ENCODE data around the gene AP1B1. TPM values are rescaled to one million over a fixed set of nuclear protein-coding genes. Genes with fewer than 3 reads are reported as not detected.

AP1B1 gene
- total and polyA plus RNA-seq, 2 of the 13 experiments (the other 11 are each of a cell fraction or from before 2014, with no cell fraction given), result 26.6 to 29.7 TPM

- 0 out of 2 replicates have a peak, but pooled peaks have one; percentile 17 for TF ChIP-seq ZBTB33 (CRISPR knock-in tag; IDR thresholded peaks at IDR 0.05)
- no peak for TF ChIP-seq SIN3A (IDR thresholded peaks at IDR 0.05; ENCODE audit: borderline replicate concordance, low read depth, low read length)
- TF ChIP-seq RCOR2 (CRISPR knock-in tag; IDR thresholded peaks at IDR 0.05), result no peak
- no peak for TF ChIP-seq SNAPC4 (CRISPR knock-in tag; IDR thresholded peaks at IDR 0.05)
- no peak for TF ChIP-seq ZBTB34 (CRISPR knock-in tag; IDR thresholded peaks at IDR 0.05)
- TF ChIP-seq RXRA (CRISPR knock-in tag; IDR thresholded peaks at IDR 0.05), result peak; percentile 50; the same call in 1 of the 2 replicates
- peak; percentile 71 for TF ChIP-seq HIC2 (CRISPR knock-in tag; IDR thresholded peaks at IDR 0.05; ENCODE audit: low read depth)
- TF ChIP-seq ZNF33A (CRISPR knock-in tag; IDR thresholded peaks at IDR 0.05; ENCODE audit: borderline replicate concordance), result no peak
- no peak for TF ChIP-seq NR2F6 (IDR thresholded peaks at IDR 0.05)
- TF ChIP-seq NR2F6 (CRISPR knock-in tag; IDR thresholded peaks at IDR 0.05), result no peak
- no peak for TF ChIP-seq AKAP8 (CRISPR knock-in tag; IDR thresholded peaks at IDR 0.05)
- TF ChIP-seq CENPBD1 (CRISPR knock-in tag; IDR thresholded peaks at IDR 0.05; ENCODE audit: borderline replicate concordance, low read depth), result no peak
- no peak for TF ChIP-seq PAF1 (CRISPR knock-in tag; IDR thresholded peaks at IDR 0.05)
- no peak for TF ChIP-seq GTF3A (CRISPR knock-in tag; conservative IDR thresholded peaks at IDR 0.05)
- TF ChIP-seq ZFYVE20 (CRISPR knock-in tag; IDR thresholded peaks at IDR 0.05; ENCODE audit: borderline replicate concordance, low read depth), result no peak
- TF ChIP-seq THRA (CRISPR knock-in tag; IDR thresholded peaks at IDR 0.05; ENCODE audit: borderline replicate concordance), result peak; percentile 57; the same call in 1 of the 2 replicates
- no peak for TF ChIP-seq SP2 (CRISPR knock-in tag; IDR thresholded peaks at IDR 0.05)
Observed at GRCh38 chr22:29309332-29310064, 78.9 kb downstream of the AP1B1 start (continued).

Measured in HepG2 (cell line).